ENCODE data around the gene CENPX. TPM values are rescaled to one million over a fixed set of nuclear protein-coding genes. Genes with fewer than 3 reads are reported as not detected.
A peak's percentile ranks its signal among the peaks of the same experiment; 100 is the strongest.

CENPX gene
- total and polyA plus RNA-seq, 2 of the 13 experiments (the other 11 are each of a cell fraction or from before 2014, with no cell fraction given), result 92.7 to 170 TPM

GRCh38 chr17:82018989-82019689 is 3.5 kb downstream of the CENPX start (continued):
- TF ChIP-seq PATZ1 (CRISPR knock-in tag; IDR thresholded peaks at IDR 0.05) (peak; percentile 48), PCBP1 (IDR thresholded peaks at IDR 0.05; ENCODE audit: borderline replicate concordance, low read depth, low read length) (0 out of 2 replicates have a peak, but pooled peaks have one; percentile 73), NRL (CRISPR knock-in tag; IDR thresholded peaks at IDR 0.05; ENCODE audit: borderline replicate concordance) (0 out of 2 replicates have a peak, but pooled peaks have one; percentile 25), ZNF232 (CRISPR knock-in tag; IDR thresholded peaks at IDR 0.05; ENCODE audit: borderline replicate concordance) (peak; percentile 62; the same call in 1 of the 2 replicates), REL (CRISPR knock-in tag; conservative IDR thresholded peaks at IDR 0.05) (0 out of 2 replicates have a peak, but pooled peaks have one; percentile 4), ZNF160 (CRISPR knock-in tag; IDR thresholded peaks at IDR 0.05) (0 out of 2 replicates have a peak, but pooled peaks have one; percentile 26), PAF1 (CRISPR knock-in tag; IDR thresholded peaks at IDR 0.05) (peak; percentile 36; the same call in 1 of the 2 replicates), NFKBIZ (CRISPR knock-in tag; IDR thresholded peaks at IDR 0.05) (no peak), ZHX2 (IDR thresholded peaks at IDR 0.05; ENCODE audit: low read depth) (peak; percentile 40; the same call in 1 of the 2 replicates), ZHX2 (CRISPR knock-in tag; IDR thresholded peaks at IDR 0.05; ENCODE audit: borderline replicate concordance) (no peak), ZBTB4 (CRISPR knock-in tag; IDR thresholded peaks at IDR 0.05; ENCODE audit: borderline replicate concordance) (peak; percentile 55), ZNF230 (CRISPR knock-in tag; IDR thresholded peaks at IDR 0.05) (no peak), ZNF326 (CRISPR knock-in tag; IDR thresholded peaks at IDR 0.05; ENCODE audit: borderline replicate concordance) (peak; percentile 95), ZNF205 (CRISPR knock-in tag; IDR thresholded peaks at IDR 0.05) (no peak), U2AF2 (IDR thresholded peaks at IDR 0.05; ENCODE audit: low read depth, low read length) (peak; percentile 63; the same call in 1 of the 2 replicates), ZNF143 (CRISPR knock-in tag; IDR thresholded peaks at IDR 0.05) (no peak; the same call in 1 of the 2 replicates), ZNF484 (CRISPR knock-in tag; IDR thresholded peaks at IDR 0.05; ENCODE audit: borderline replicate concordance, low read depth) (no peak), ZNF660 (CRISPR knock-in tag; IDR thresholded peaks at IDR 0.05; ENCODE audit: borderline replicate concordance, low read depth) (0 out of 2 replicates have a peak, but pooled peaks have one; percentile 27)

Data from HepG2 (cell line).